Epithelial cell of esophagus (primary cell): ENCODE results near the gene SEMA3A.
"Not testable (repeated sequence)": the region's sequence is repeated elsewhere in the genome, so short reads cannot be mapped to it uniquely, and the experiment has no call there.

Experiments used
- DNase-seq: peaks from one replicate; pipeline ENCODE4 v3.0.0; 2010; ENCODE audit warnings: low read depth
- H3K4me3 ChIP-seq: 2 replicates; pipeline ENCODE4 v1.5.1; 2011; ENCODE audit warnings: mild to moderate bottlenecking, low read length, control low read depth
- CTCF ChIP-seq: IDR thresholded peaks from 2 replicates; pipeline ENCODE4 v1.5.1; 2011; ENCODE audit warnings: low read depth, mild to moderate bottlenecking, low read length, control low read depth, inconsistent platforms; ENCODE audit not compliant: insufficient read depth; ENCODE audit errors: missing control alignments

Gene SEMA3A

GRCh38 chr7:84230491-84230890 is 35.9 kb upstream of the SEMA3A start:
- no peak overlapping the region for H3K4me3 ChIP-seq
- DNase-seq: no peak
- TF ChIP-seq CTCF: no peak

- no peak for DNase-seq
- no peak overlapping the region for H3K4me3 ChIP-seq
- no peak for TF ChIP-seq CTCF
These were observed 33.9 kb upstream of the SEMA3A start for GRCh38 chr7:84228526-84228925.

- no peak for TF ChIP-seq CTCF
- no peak for DNase-seq
- H3K4me3 ChIP-seq: no peak overlapping the region
These were observed 32.2 kb upstream of the SEMA3A start for GRCh38 chr7:84226759-84227158.

- H3K4me3 ChIP-seq: no peak overlapping the region
- DNase-seq: no peak
- TF ChIP-seq CTCF: no peak
These were observed 29.9 kb upstream of the SEMA3A start for GRCh38 chr7:84224505-84224904.

GRCh38 chr7:84219310-84219709 is 24.7 kb upstream of the SEMA3A start:
- DNase-seq: peak; percentile 60
- H3K4me3 ChIP-seq: no peak overlapping the region

GRCh38 chr7:84218681-84219080 is 24.1 kb upstream of the SEMA3A start:
- TF ChIP-seq CTCF: no peak
- H3K4me3 ChIP-seq: no peak overlapping the region
- DNase-seq: peak; percentile 84

More at GRCh38 chr7:84219310-84219709, 24.7 kb upstream of the SEMA3A start:
- TF ChIP-seq CTCF: no peak

- no peak for TF ChIP-seq CTCF
- no peak overlapping the region for H3K4me3 ChIP-seq
- peak; percentile 41 for DNase-seq
These were observed 21.9 kb upstream of the SEMA3A start for GRCh38 chr7:84216472-84216871.

- H3K4me3 ChIP-seq, DNase-seq: not testable (repeated sequence)
These were observed 20.2 kb upstream of the SEMA3A start for GRCh38 chr7:84214757-84215156.
